HepG2 (cell line): ENCODE results near the gene EXTL1. TPM values are rescaled to one million over a fixed set of nuclear protein-coding genes. Genes with fewer than 3 reads are reported as not detected.

Source experiments
- ARNT ChIP-seq: fragments of 450-650 bp; IDR thresholded peaks from 2 replicates; pipeline ENCODE4 v1.6.1; 2017
- EP300 ChIP-seq, 3 experiments: sonication (generic) in 1 of 3; formaldehyde crosslinking in 1 of 3; IDR thresholded peaks; 2 replicates each; pipeline versions ENCODE4 v1.5.1 to v1.6.1; 2011 to 2020; ENCODE audit warnings: low read depth in 2 of 3, low read length in 2 of 3, borderline replicate concordance in 1 of 3, improper control_type of control experiment in 1 of 3, mild to moderate bottlenecking in 1 of 3, missing genetic modification reagents in 1 of 3, moderate library complexity in 1 of 3
- ERF ChIP-seq: IDR thresholded peaks from 2 replicates; pipeline ENCODE4 v1.6.1; 2018; ENCODE audit warnings: missing biosample characterization, missing genetic modification reagents
- GABPA ChIP-seq, 2 experiments: IDR thresholded peaks; 2 replicates each; pipeline ENCODE4 v1.6.1; 2011 to 2016; ENCODE audit warnings: low read depth in 2 of 2, low read length in 1 of 2, missing biosample characterization in 1 of 2, missing genetic modification characterization in 1 of 2
- GATA4 ChIP-seq: sonication (generic); IDR thresholded peaks from 2 replicates; pipeline ENCODE4 v1.6.1; 2016; ENCODE audit warnings: antibody characterized with exemption, low read depth, borderline replicate concordance
- GRHL1 ChIP-seq: sonication (generic); formaldehyde crosslinking; conservative IDR thresholded peaks from 2 replicates; pipeline ENCODE4 v1.8.0; 2022; ENCODE audit warnings: missing genetic modification reagents
- IRF2 ChIP-seq: IDR thresholded peaks from 2 replicates; pipeline ENCODE4 v1.6.1; 2018; ENCODE audit warnings: missing genetic modification reagents, missing compliant biosample characterization
- KDM6A ChIP-seq: IDR thresholded peaks from 2 replicates; pipeline ENCODE4 v1.6.1; 2016; ENCODE audit warnings: low read depth
- MTA3 ChIP-seq: sonication (generic); formaldehyde crosslinking; IDR thresholded peaks from 2 replicates; pipeline ENCODE4 v1.4.0; 2020; ENCODE audit warnings: missing genetic modification reagents
- NCOR1 ChIP-seq: fragments of 200-600 bp; sonication (generic); IDR thresholded peaks from 2 replicates; pipeline ENCODE4 v1.7.0; 2017; ENCODE audit warnings: antibody characterized with exemption, low read length, borderline replicate concordance
- NONO ChIP-seq, 2 experiments: fragments of 450-650 bp in 1 of 2; sonication (generic) in 1 of 2; formaldehyde crosslinking in 1 of 2; IDR thresholded peaks in 1 of 2; conservative IDR thresholded peaks in 1 of 2; 2 replicates each; pipeline versions ENCODE4 v1.6.1 to v1.8.0; 2017 to 2022; ENCODE audit warnings: mild to moderate bottlenecking in 1 of 2, missing genetic modification reagents in 1 of 2, moderate library complexity in 1 of 2
- POGZ ChIP-seq: sonication (generic); formaldehyde crosslinking; IDR thresholded peaks from 2 replicates; pipeline ENCODE4 v1.4.0; 2020; ENCODE audit warnings: mild to moderate bottlenecking, missing genetic modification reagents
- SKIL ChIP-seq: sonication (generic); formaldehyde crosslinking; IDR thresholded peaks from 2 replicates; pipeline ENCODE4 v1.8.0; 2022; ENCODE audit warnings: missing genetic modification reagents, mild to moderate bottlenecking, moderate library complexity, borderline replicate concordance
- XRCC5 ChIP-seq: fragments of 200-400 bp; formaldehyde crosslinking; optimal IDR thresholded peaks from 2 replicates; pipeline ENCODE3; 2017; ENCODE audit warnings: mild to moderate bottlenecking, low read length
- ZBTB46 ChIP-seq: sonication (generic); formaldehyde crosslinking; IDR thresholded peaks from 2 replicates; pipeline ENCODE4 v1.4.0; 2020; ENCODE audit warnings: mild to moderate bottlenecking, missing genetic modification reagents, borderline replicate concordance
- ZNF138 ChIP-seq: sonication (generic); formaldehyde crosslinking; IDR thresholded peaks from 2 replicates; pipeline ENCODE4 v1.5.0; 2020; ENCODE audit warnings: mild to moderate bottlenecking, low read depth, missing genetic modification reagents
- ZNF326 ChIP-seq: sonication (generic); formaldehyde crosslinking; IDR thresholded peaks from 2 replicates; pipeline ENCODE4 v1.4.0; 2020; ENCODE audit warnings: missing genetic modification reagents, borderline replicate concordance
- ZNF556 ChIP-seq: sonication (generic); formaldehyde crosslinking; IDR thresholded peaks from 2 replicates; pipeline ENCODE4 v1.4.0; 2020; ENCODE audit warnings: mild to moderate bottlenecking, missing genetic modification reagents, borderline replicate concordance
- ZNF570 ChIP-seq: sonication (generic); formaldehyde crosslinking; IDR thresholded peaks from 2 replicates; pipeline ENCODE4 v1.4.0; 2020; ENCODE audit warnings: mild to moderate bottlenecking, missing genetic modification reagents, borderline replicate concordance
- ZNF704 ChIP-seq: sonication (generic); formaldehyde crosslinking; IDR thresholded peaks from 2 replicates; pipeline ENCODE4 v1.8.1; 2023; ENCODE audit warnings: mild to moderate bottlenecking, inconsistent platforms, moderate library complexity, missing genetic modification reagents, borderline replicate concordance
- ZNF777 ChIP-seq: sonication (generic); formaldehyde crosslinking; IDR thresholded peaks from 2 replicates; pipeline ENCODE4 v1.4.0; 2020; ENCODE audit warnings: missing genetic modification reagents
- polyA plus RNA-seq, 8 experiments: library from polyadenylated mRNA; depleted of rRNA in 3 of 8; stranded (reverse) in 7 of 8; unstranded in 1 of 8; fragments of >200 nt; fragmentation: Illumina TruSeq in 4 of 8; extraction: Trizol in 4 of 8; gene quantifications; 2 replicates each; pipeline versions ENCODE4 v1.2.1 to v1.2.3, GENCODE V29; 2011 to 2016; ENCODE audit warnings: low read depth in 4 of 8, missing spikeins in 1 of 8, mixed read lengths in 1 of 8; ENCODE audit not compliant: insufficient read depth in 1 of 8
- total RNA-seq, 5 experiments: library from RNA; depleted of rRNA; stranded (reverse); fragments of >200 nt; fragmentation: Illumina TruSeq; extraction: Trizol; gene quantifications; 2 replicates each; pipeline ENCODE4 v1.2.3, GENCODE V29; 2016; ENCODE audit warnings: low read depth in 1 of 5

Gene EXTL1
- total and polyA plus RNA-seq, 2 of the 13 experiments (the other 11 are each of a cell fraction or from before 2014, with no cell fraction given): 0.35 to 1.0 TPM

- TF ChIP-seq XRCC5 (peak; percentile 99), ZNF570 (CRISPR knock-in tag) (no peak), NCOR1 (peak; percentile 17; the same call in 1 of the 2 replicates), GRHL1 (CRISPR knock-in tag) (no peak), KDM6A (CRISPR knock-in tag) (0 out of 2 replicates have a peak, but pooled peaks have one; percentile 25), NONO (IDR thresholded peaks at IDR 0.05) (no peak), NONO (CRISPR knock-in tag; conservative IDR thresholded peaks at IDR 0.05) (peak; percentile 87), ZNF704 (CRISPR knock-in tag) (no peak), ZBTB46 (no peak), EP300 (IDR thresholded peaks at IDR 0.05; ENCODE audit: low read depth in 2 of 2, low read length in 2 of 2) (peak in 1 of 2 experiments; percentile 57; a peak in 2 of 4 replicates), EP300 (CRISPR knock-in tag; IDR thresholded peaks at IDR 0.05; ENCODE audit: borderline replicate concordance) (peak; percentile 80), IRF2 (peak; percentile 97), MTA3 (CRISPR knock-in tag) (no peak), ZNF556 (peak; percentile 86; the same call in 1 of the 2 replicates), ARNT (no peak), ZNF777 (CRISPR knock-in tag) (peak; percentile 84), ZNF326 (CRISPR knock-in tag) (no peak), ERF (peak; percentile 95), ZNF138 (CRISPR knock-in tag) (no peak), GABPA (IDR thresholded peaks at IDR 0.05; ENCODE audit: low read depth, low read length) (peak; percentile 57; the same call in 1 of the 2 replicates), GABPA (CRISPR knock-in tag; IDR thresholded peaks at IDR 0.05; ENCODE audit: low read depth) (peak; percentile 96), POGZ (CRISPR knock-in tag) (peak; percentile 99), GATA4 (0 out of 2 replicates have a peak, but pooled peaks have one; percentile 28), SKIL (no peak)
These were observed 23.5 kb upstream of the EXTL1 start, which contains the start of gene PAFAH2 (continued) for GRCh38 chr1:25997828-25998761.
